Nucleus accumbens (tissue), 56 donors: Measurements from ENCODE around the gene CCDC34.

ENCODE experiments used
- DNase-seq, 56 donors: peaks; one replicate each; lab custom pipeline; 2025; lab: John Stamatoyannopoulos, UW

The CCDC34 gene

GRCh38 chr11:27292637-27293010 lies 70.4 kb downstream of the CCDC34 start:
- no peak for DNase-seq

GRCh38 chr11:27291954-27292636 lies 70.9 kb downstream of the CCDC34 start:
- no peak for DNase-seq

- DNase-seq: no peak
Observed at GRCh38 chr11:27291302-27291889, 71.6 kb downstream of the CCDC34 start.

- DNase-seq: no peak
Observed at GRCh38 chr11:27290261-27291050, 72.6 kb downstream of the CCDC34 start.
